CD4-positive, alpha-beta T cell treated with Interleukin-15 for 1 hour (primary cell): ENCODE data around the gene NQO1.
A peak's percentile ranks its signal among the peaks of the same experiment; 100 is the strongest.
"Not testable (repeated sequence)": the region's sequence is repeated elsewhere in the genome, so short reads cannot be mapped to it uniquely, and the experiment has no call there.

ENCODE experiments used
- DNase-seq: peaks from one replicate; pipeline ENCODE4 v3.0.0-alpha.2; 2020

The NQO1 gene

GRCh38 chr16:69726313-69727060 is at the start of gene NQO1:
NQO1 (minus strand) TSS chr16:69726560; CDS start chr16:69726439, 121 bp downstream.
- peak; percentile 86 for DNase-seq

- DNase-seq: no peak
Observed at GRCh38 chr16:69775563-69775962, 49.2 kb upstream of the NQO1 start.

GRCh38 chr16:69773260-69773947 is 47.0 kb upstream of the NQO1 start:
- DNase-seq: no peak

- DNase-seq: no peak
Observed at GRCh38 chr16:69771651-69771967, 45.2 kb upstream of the NQO1 start.

GRCh38 chr16:69769404-69769803 is 43.0 kb upstream of the NQO1 start:
- no peak for DNase-seq

GRCh38 chr16:69768666-69769065 is 42.3 kb upstream of the NQO1 start:
- DNase-seq: no peak

GRCh38 chr16:69767459-69768229 is 41.3 kb upstream of the NQO1 start:
- DNase-seq: no peak

GRCh38 chr16:69763599-69763942 is 37.2 kb upstream of the NQO1 start:
- no peak for DNase-seq

GRCh38 chr16:69762814-69763598 is 36.6 kb upstream of the NQO1 start:
- DNase-seq: no peak

- DNase-seq: peak; percentile 84
Observed at GRCh38 chr16:69761983-69762813, 35.8 kb upstream of the NQO1 start, which contains the start of gene WWP2. WWP2 (plus strand) TSS chr16:69762332; CDS start chr16:69787011, 24,679 bp downstream.

GRCh38 chr16:69757375-69757774 is 31.0 kb upstream of the NQO1 start:
- DNase-seq: not testable (repeated sequence)

GRCh38 chr16:69756705-69757104 is 30.3 kb upstream of the NQO1 start:
- no peak for DNase-seq

GRCh38 chr16:69754469-69755310 is 28.3 kb upstream of the NQO1 start, which contains the start of gene NOB1:
NOB1 (minus strand) TSS chr16:69754926; CDS start chr16:69754910, 16 bp downstream.
- DNase-seq: peak; percentile 99

- no peak for DNase-seq
Observed at GRCh38 chr16:69754143-69754468, 27.7 kb upstream of the NQO1 start.

- DNase-seq: no peak
Observed at GRCh38 chr16:69748694-69749345, 22.5 kb upstream of the NQO1 start.

GRCh38 chr16:69747115-69747514 is 20.8 kb upstream of the NQO1 start:
- no peak for DNase-seq

- DNase-seq: no peak
Observed at GRCh38 chr16:69745959-69746358, 19.6 kb upstream of the NQO1 start.

- no peak for DNase-seq
Observed at GRCh38 chr16:69745232-69745612, 18.9 kb upstream of the NQO1 start.

GRCh38 chr16:69744363-69745231 is 18.2 kb upstream of the NQO1 start:
- no peak for DNase-seq
